Loucy (cell line): Measurements from ENCODE around the gene CACNA1S.

Experiments
- H2AFZ ChIP-seq: fragments of 200-600 bp; sonication (generic); 2 replicates; pipeline ENCODE4 v1.6.0; 2016; ENCODE audit warnings: antibody characterized with exemption, mild to moderate bottlenecking, low read length, moderate library complexity
- H3F3A ChIP-seq: fragments of 200-600 bp; 2 replicates; pipeline ENCODE4 v1.6.0; 2016; ENCODE audit warnings: antibody characterized with exemption, low read depth, mild to moderate bottlenecking
- H3K27me3 ChIP-seq: fragments of 200-600 bp; sonication (generic); 2 replicates; pipeline ENCODE4 v1.6.1; 2014; ENCODE audit warnings: low read length, mild to moderate bottlenecking; ENCODE audit not compliant: insufficient read depth, poor library complexity, severe bottlenecking
- H3K36me3 ChIP-seq: fragments of 200-600 bp; sonication (generic); 2 replicates; pipeline ENCODE4 v1.6.1; 2016; ENCODE audit warnings: low read length; ENCODE audit not compliant: insufficient read depth
- H3K4me1 ChIP-seq: fragments of 200-600 bp; sonication (generic); 2 replicates; pipeline ENCODE4 v1.5.1; 2014; ENCODE audit warnings: low read length, mild to moderate bottlenecking; ENCODE audit not compliant: insufficient read depth, poor library complexity, severe bottlenecking
- H3K4me2 ChIP-seq: fragments of 200-600 bp; sonication (generic); 2 replicates; pipeline ENCODE4 v1.6.0; 2014; ENCODE audit warnings: antibody characterized with exemption, low read length, low read depth, mild to moderate bottlenecking; ENCODE audit not compliant: poor library complexity, severe bottlenecking
- H3K4me3 ChIP-seq: fragments of 200-600 bp; sonication (generic); 2 replicates; pipeline ENCODE4 v1.5.1; 2014; ENCODE audit warnings: low read length, mild to moderate bottlenecking, mixed read lengths; ENCODE audit not compliant: poor library complexity, severe bottlenecking
- H3K79me2 ChIP-seq: fragments of 200-600 bp; sonication (generic); 2 replicates; pipeline ENCODE4 v1.6.1; 2014; ENCODE audit warnings: low read length; ENCODE audit not compliant: insufficient read depth
- H3K9ac ChIP-seq: fragments of 200-600 bp; sonication (generic); 2 replicates; pipeline ENCODE4 v1.6.0; 2014; ENCODE audit warnings: mild to moderate bottlenecking, low read depth, low read length, moderate library complexity; ENCODE audit not compliant: poor library complexity, severe bottlenecking
- H3K9me2 ChIP-seq: fragments of 200-600 bp; sonication (generic); replicated peaks from 2 replicates; pipeline ENCODE4 v1.6.1; 2016; ENCODE audit warnings: low read depth, low read length, mixed read lengths
- H3K9me3 ChIP-seq: fragments of 200-600 bp; sonication (generic); 2 replicates; pipeline ENCODE4 v1.6.1; 2014; ENCODE audit warnings: mild to moderate bottlenecking, antibody characterized with exemption, low read length, low read depth; ENCODE audit not compliant: insufficient read depth
- H4K20me1 ChIP-seq: fragments of 200-600 bp; sonication (generic); 2 replicates; pipeline ENCODE4 v1.6.0; 2014; ENCODE audit warnings: antibody characterized with exemption, low read length, mild to moderate bottlenecking; ENCODE audit not compliant: insufficient read depth, poor library complexity, severe bottlenecking
- EZH2phosphoT487 ChIP-seq: fragments of 200-600 bp; IDR thresholded peaks from 2 replicates; pipeline ENCODE4 v1.6.1; 2018; ENCODE audit warnings: antibody characterized with exemption, mild to moderate bottlenecking, moderate library complexity, borderline replicate concordance
- TF ChIP-seq, protein P1 (sequence below): fragments of 200-600 bp; sonication (generic); conservative IDR thresholded peaks from 2 replicates; pipeline ENCODE4 v1.5.1; 2014; ENCODE audit warnings: mild to moderate bottlenecking, antibody characterized with exemption, low read length

The CACNA1S gene

DNA sequence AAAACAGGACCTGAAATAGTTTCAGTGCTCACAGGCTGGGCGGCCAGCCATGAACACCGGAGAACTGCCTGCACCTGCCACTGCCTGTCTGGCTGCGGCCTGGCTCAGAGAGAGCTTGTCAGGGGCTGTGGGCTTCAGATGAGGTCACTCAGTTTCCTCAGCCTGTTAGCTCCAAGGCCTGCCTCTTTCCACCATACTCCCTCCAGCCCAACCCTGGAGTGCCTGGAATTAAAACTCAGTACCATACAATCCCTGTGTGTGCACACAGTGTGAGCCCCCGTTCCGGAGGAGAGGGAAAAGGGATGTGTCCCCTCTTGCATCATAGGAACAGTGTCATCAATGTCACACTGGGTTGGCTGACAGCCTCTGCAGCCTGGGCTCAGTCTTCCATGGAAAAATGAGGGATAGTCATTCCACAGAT is 16.2 kb downstream of the CACNA1S start:
- Histone ChIP-seq H3F3A (no peaks in the 10 kb centered on the region), H2AFZ (no peak overlapping the region), H3K9me3 (no peaks in the 10 kb centered on the region), H3K4me1 (no peaks in the 10 kb centered on the region), H3K4me2 (no peak overlapping the region), H3K36me3 (no peaks in the 10 kb centered on the region), H3K9ac (no peak overlapping the region), H3K79me2 (no peaks in the 10 kb centered on the region), H4K20me1 (no peaks in the 10 kb centered on the region), H3K27me3 (no peaks in the 10 kb centered on the region), H3K4me3 (no peak overlapping the region), H3K9me2 (no peaks in the 10 kb centered on the region)
- TF ChIP-seq EZH2phosphoT487, result no peak
- TF ChIP-seq, protein P1, sequence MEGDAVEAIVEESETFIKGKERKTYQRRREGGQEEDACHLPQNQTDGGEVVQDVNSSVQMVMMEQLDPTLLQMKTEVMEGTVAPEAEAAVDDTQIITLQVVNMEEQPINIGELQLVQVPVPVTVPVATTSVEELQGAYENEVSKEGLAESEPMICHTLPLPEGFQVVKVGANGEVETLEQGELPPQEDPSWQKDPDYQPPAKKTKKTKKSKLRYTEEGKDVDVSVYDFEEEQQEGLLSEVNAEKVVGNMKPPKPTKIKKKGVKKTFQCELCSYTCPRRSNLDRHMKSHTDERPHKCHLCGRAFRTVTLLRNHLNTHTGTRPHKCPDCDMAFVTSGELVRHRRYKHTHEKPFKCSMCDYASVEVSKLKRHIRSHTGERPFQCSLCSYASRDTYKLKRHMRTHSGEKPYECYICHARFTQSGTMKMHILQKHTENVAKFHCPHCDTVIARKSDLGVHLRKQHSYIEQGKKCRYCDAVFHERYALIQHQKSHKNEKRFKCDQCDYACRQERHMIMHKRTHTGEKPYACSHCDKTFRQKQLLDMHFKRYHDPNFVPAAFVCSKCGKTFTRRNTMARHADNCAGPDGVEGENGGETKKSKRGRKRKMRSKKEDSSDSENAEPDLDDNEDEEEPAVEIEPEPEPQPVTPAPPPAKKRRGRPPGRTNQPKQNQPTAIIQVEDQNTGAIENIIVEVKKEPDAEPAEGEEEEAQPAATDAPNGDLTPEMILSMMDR, result no peak

DNA sequence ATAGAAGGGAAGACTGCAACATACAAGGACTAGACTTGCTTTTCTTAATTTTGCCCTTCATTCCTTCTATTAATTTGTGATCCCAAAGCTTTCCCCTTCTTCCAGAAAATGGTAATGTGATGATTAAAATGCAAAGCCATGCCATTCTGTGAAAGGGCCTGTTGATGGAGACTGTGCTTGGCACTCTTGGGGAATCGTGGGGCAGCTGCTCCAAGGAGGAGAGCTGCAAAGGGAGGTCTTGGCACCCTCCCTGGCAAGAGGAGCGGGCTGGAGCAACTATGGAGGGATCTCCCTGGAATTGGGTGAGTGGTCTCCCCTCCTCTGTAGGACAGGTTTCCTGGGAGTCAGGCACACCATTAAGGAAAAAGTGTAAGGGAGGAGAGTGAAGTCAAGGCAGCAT is 16.6 kb downstream of the CACNA1S start:
- no peak overlapping the region for H2AFZ ChIP-seq
- H3K9ac ChIP-seq, result no peak overlapping the region
- no peaks in the 10 kb centered on the region for H3K4me1 ChIP-seq
- no peaks in the 10 kb centered on the region for H3K36me3 ChIP-seq
- no peaks in the 10 kb centered on the region for H3K79me2 ChIP-seq
- H4K20me1 ChIP-seq, result no peaks in the 10 kb centered on the region
- H3F3A ChIP-seq, result no peaks in the 10 kb centered on the region
- no peak overlapping the region for H3K4me2 ChIP-seq
- H3K9me2 ChIP-seq, result no peaks in the 10 kb centered on the region
- TF ChIP-seq, protein P1, result no peak
- no peaks in the 10 kb centered on the region for H3K9me3 ChIP-seq
- H3K27me3 ChIP-seq, result no peaks in the 10 kb centered on the region
- no peak overlapping the region for H3K4me3 ChIP-seq

DNA sequence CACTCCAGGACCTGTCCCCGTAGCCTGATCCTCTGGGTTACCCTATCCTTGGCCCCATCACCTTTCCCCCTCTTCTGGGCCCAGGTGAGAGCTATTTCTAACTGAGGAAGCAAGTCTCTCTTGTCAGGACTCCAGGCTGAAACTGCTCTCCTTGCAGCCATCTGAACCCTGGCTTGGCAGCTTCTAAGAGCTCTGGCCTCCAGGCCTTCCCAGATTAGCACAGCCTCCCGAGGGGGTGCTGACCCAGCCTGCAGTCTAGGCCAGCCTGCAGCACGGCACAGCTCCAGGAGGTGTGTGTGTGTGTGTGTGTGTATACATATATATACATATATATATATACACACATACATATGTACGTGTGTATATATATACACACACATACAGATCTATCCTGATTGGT is 17.4 kb downstream of the CACNA1S start:
- Histone ChIP-seq H3K27me3 (no peaks in the 10 kb centered on the region), H4K20me1 (no peaks in the 10 kb centered on the region), H3K4me3 (no peak overlapping the region), H3K9ac (no peak overlapping the region), H3F3A (no peaks in the 10 kb centered on the region), H3K4me2 (no peak overlapping the region), H2AFZ (no peak overlapping the region), H3K4me1 (no peaks in the 10 kb centered on the region), H3K79me2 (no peaks in the 10 kb centered on the region), H3K9me3 (no peaks in the 10 kb centered on the region), H3K9me2 (no peaks in the 10 kb centered on the region), H3K36me3 (no peaks in the 10 kb centered on the region)
- TF ChIP-seq, protein P1, result no peak
- no peak for TF ChIP-seq EZH2phosphoT487
